T-helper 17 cell (primary cell): Measurements from ENCODE around the gene CAV1. TPM values are rescaled to one million over a fixed set of nuclear protein-coding genes. Genes with fewer than 3 reads are reported as not detected.

Experiments used
- ATAC-seq: fragments of 150-1000 bp; cut with Tn5 transposase; 2 replicates; pipeline ENCODE4 v1.10.0; 2021; ENCODE audit warnings: mild to moderate bottlenecking, moderate library complexity
- DNase-seq, 3 donors: peaks; one replicate each; pipeline versions ENCODE4 v3.0.0 to v3.0.0-alpha.2; 2020 to 2021
- H3K9me3 ChIP-seq: one replicate; pipeline ENCODE4 v1.7.0; 2013; ENCODE audit warnings: low read length, mild to moderate bottlenecking; ENCODE audit not compliant: control insufficient read depth, poor library complexity, severe bottlenecking
- H3K27ac Mint-ChIP-seq: one replicate; pipeline ENCODE4 v1.8.0; 2022; ENCODE audit warnings: mild to moderate bottlenecking, moderate library complexity, mixed read lengths
- H3K27me3 Mint-ChIP-seq: one replicate; pipeline ENCODE4 v1.8.0; 2022; ENCODE audit warnings: mixed read lengths
- H3K36me3 Mint-ChIP-seq: one replicate; pipeline ENCODE4 v1.8.0; 2022; ENCODE audit warnings: low read depth, mixed read lengths
- H3K4me1 Mint-ChIP-seq: one replicate; pipeline ENCODE4 v1.8.0; 2022; ENCODE audit warnings: mild to moderate bottlenecking, mixed read lengths
- H3K4me3 Mint-ChIP-seq: one replicate; pipeline ENCODE4 v1.8.0; 2022; ENCODE audit warnings: mild to moderate bottlenecking, moderate library complexity, mixed read lengths
- total RNA-seq, 4 donors: library from RNA in 2 of 4; stranded (reverse) in 2 of 4; gene quantifications; one replicate each; pipeline ENCODE4 v1.2.3 and lab custom pipeline; 2022 to 2026

Gene CAV1
- total RNA-seq, 2 donors from 2014 or later: 0.30 to 0.57 TPM

DNA sequence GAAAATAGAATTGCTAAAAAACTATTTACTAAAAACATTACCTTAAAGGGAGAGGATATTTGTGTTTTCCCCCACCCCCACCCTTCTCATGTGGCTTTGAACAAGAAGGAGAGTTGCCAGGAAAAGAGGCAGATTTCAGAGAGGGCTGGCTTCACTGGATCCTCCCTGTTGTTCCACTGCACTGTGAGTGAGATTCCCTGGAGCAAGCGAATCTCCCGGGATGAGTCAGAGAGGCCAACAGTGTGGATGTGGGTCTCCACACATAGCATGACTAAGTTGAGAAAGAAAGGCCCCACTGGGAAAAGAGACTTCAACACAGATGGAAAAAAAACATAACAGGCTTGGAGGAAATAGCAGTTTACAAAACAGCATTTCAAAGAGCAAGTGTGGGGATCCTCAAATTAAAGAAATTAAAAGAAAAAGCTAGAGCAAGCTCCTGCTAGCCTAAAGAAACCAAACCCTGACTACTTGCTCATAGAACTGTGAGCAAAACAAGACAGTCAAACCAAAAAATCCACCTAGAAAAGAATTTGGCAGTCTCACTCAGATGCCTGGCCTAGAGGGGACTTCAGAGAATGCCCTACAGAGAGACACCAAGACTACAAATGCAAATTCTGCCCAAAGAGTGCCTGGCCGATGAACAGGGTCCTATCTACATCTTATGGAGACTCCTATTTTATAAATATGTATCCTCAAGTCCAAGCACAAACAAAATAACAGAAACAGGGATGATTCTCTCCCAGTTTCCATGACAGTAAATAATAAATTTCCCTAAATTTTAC is 3.4 kb downstream of the CAV1 start:
- Mint-ChIP-seq H3K4me3 (no peak overlapping the region), H3K4me1 (peaks cover 21% of the 10 kb centered on the region), H3K27me3 (peaks cover 68% of the 10 kb centered on the region), H3K36me3 (peaks cover 2% of the 10 kb centered on the region), H3K27ac (no peak overlapping the region)
- no peaks in the 10 kb centered on the region for H3K9me3 ChIP-seq
- DNase-seq (no peak), ATAC-seq (no peak)

DNA sequence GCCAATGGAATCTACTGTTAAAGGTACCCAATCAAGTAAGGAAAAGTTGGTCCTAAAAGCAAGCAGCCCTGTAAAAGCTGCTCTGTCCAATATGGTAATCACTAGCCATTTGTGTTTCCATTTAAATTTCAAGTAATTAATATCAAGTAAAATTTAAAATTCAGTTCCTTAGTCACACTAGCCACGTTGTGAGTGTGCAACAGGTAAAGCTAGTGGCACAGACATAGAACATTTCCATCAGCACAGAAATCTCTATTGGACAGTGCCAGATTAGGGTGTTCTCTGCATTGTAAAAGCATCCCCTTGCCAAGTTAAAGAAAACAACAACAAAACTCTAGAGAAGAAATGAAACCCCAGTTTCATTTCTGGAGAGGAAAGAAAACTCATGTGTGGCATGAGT is 4.4 kb downstream of the CAV1 start:
- DNase-seq (no peak), ATAC-seq (no peak)
- no peaks in the 10 kb centered on the region for H3K9me3 ChIP-seq
- H3K4me3 Mint-ChIP-seq: no peak overlapping the region
- H3K27me3 Mint-ChIP-seq: peaks cover 59% of the 10 kb centered on the region
- peaks cover 2% of the 10 kb centered on the region for H3K36me3 Mint-ChIP-seq
- peaks cover 19% of the 10 kb centered on the region for H3K4me1 Mint-ChIP-seq
- no peak overlapping the region for H3K27ac Mint-ChIP-seq

DNA sequence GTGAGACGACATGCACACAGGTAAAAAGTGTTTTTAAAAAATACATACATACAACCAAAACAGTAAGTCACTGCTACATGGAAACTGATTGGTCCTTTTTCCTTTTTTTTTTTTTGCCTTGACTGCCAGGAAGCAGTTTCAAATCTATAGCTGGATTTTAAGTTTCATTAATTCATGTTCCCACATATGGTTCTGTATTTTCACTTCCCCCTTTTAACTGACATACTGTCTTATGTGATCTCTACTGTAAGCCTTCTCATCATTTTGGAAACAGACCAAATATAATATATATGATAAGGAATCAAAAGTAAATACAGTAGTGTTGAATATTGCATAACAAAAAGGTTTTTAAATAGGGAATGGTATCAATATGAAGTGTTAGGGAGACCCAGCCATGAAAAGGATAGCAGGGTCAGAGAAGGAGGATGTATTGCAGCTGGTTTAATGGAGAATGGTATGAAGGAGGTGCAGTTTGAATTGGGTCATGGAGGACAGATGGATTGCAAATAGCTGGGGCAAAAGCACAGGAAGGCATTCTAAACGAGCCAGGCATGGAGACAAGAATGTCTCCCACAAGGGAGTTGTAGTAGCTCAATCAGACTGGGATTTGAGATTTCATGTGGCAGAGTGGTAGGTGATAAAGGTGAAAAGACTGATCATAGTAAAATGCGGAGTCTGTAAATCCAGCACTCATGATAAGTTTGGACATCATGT is 5.4 kb downstream of the CAV1 start:
- ATAC-seq (no peak), DNase-seq (no peak)
- H3K9me3 ChIP-seq: no peaks in the 10 kb centered on the region
- Mint-ChIP-seq H3K27me3 (peaks cover 51% of the 10 kb centered on the region), H3K27ac (no peak overlapping the region), H3K4me1 (peaks cover 11% of the 10 kb centered on the region), H3K36me3 (peaks cover 2% of the 10 kb centered on the region), H3K4me3 (no peak overlapping the region)

DNA sequence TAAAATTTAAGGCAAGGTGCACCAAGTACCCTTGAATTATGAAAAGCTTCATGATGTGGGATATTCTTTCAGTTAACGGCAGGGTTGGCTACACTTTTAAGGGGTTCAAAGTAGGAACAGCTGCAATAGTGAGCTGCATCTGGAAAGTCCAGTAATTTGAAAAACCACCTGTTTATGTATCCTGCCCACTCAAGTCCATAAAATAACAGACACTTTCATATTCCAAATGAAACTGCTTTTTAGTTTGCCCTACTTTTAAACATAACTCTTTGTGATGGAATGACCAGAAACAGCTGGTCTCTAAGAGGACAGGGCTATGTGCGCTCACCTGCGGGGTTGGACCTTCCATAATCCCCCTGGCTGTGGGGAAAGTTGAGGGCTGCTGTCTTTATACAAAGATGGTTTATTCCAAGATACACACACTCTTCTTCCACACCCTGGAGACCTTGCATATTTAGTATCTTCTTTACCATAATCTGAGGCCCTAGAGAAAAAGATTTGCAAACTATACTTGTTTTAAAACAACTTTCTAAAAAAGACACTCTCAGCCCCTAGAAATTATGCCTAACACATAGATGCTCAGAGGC is 7.4 kb downstream of the CAV1 start:
- no peak for ATAC-seq
- no peak overlapping the region for H3K27ac Mint-ChIP-seq
- DNase-seq: no peak
- no peak overlapping the region for H3K4me3 Mint-ChIP-seq
- peaks cover 48% of the 10 kb centered on the region for H3K27me3 Mint-ChIP-seq
- peaks cover 2% of the 10 kb centered on the region for H3K36me3 Mint-ChIP-seq
- H3K9me3 ChIP-seq: no peaks in the 10 kb centered on the region
- no peaks in the 10 kb centered on the region for H3K4me1 Mint-ChIP-seq

DNA sequence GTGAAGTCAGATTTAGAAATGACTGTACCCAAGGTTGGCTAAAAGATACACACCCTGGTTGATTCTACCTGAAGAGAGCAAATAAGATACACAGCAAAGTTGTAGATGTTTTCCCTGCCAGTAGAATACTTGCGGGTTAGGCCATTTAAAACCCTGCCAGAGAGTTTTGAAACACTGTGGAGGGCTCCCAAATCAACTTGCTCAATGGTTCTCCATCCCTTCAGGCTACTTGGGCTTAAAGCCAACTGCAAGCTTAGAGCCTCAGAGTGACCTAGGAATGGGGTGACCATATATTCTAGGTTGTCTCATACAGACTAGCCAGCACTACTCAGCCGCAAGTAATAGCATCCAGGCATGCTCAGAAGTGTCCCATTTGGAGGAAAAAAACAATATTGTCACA is 10.0 kb downstream of the CAV1 start:
- Mint-ChIP-seq H3K27ac (no peak overlapping the region), H3K4me3 (no peak overlapping the region), H3K27me3 (peaks cover 58% of the 10 kb centered on the region), H3K36me3 (peaks cover 2% of the 10 kb centered on the region), H3K4me1 (no peaks in the 10 kb centered on the region)
- no peaks in the 10 kb centered on the region for H3K9me3 ChIP-seq
- no peak for DNase-seq
- no peak for ATAC-seq

DNA sequence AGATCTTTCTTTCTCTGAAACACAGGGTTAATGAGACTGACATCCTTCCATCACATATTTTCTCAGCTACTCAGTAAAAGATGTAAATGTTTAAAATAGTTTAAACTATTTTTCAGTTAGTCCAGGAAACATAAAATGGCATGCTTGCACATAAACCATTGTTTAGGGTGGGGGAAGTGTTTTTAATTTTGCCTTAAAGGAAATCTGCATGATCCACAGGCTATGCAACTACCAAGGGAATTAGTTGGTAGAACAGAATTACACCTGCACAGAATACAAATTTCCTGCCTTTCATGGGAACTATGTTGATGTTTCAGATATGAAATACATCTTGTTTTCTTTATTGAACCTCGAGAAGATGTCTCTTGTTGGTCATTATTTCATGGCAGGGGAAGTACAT is 10.6 kb downstream of the CAV1 start:
- Mint-ChIP-seq H3K27ac (no peak overlapping the region), H3K27me3 (peaks cover 54% of the 10 kb centered on the region), H3K4me3 (no peak overlapping the region), H3K4me1 (no peaks in the 10 kb centered on the region), H3K36me3 (peaks cover under 1% of the 10 kb centered on the region)
- no peak for DNase-seq
- no peaks in the 10 kb centered on the region for H3K9me3 ChIP-seq
- ATAC-seq: no peak

DNA sequence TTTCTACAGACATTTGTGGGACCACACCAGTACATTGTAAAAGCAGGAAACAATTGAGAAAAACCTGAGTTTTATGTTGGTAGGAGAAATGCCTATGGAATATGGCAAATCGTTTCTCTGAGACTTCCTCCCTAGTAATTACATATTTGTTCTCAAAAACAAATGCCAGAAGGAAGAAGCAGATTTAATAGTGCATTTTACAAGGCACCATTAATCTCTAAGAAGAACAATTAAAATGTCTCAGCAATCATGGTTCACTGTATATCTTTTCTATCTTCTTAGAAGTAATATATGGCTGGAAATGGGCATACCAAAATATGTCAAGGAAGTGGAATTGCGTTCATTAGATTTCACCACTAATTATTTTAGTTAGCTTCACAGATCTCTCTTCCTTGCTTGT is 13.3 kb downstream of the CAV1 start:
- Mint-ChIP-seq H3K4me1 (no peaks in the 10 kb centered on the region), H3K4me3 (no peak overlapping the region), H3K36me3 (no peaks in the 10 kb centered on the region), H3K27ac (no peak overlapping the region), H3K27me3 (peaks cover 51% of the 10 kb centered on the region)
- ATAC-seq (no peak), DNase-seq (no peak)
- H3K9me3 ChIP-seq: no peaks in the 10 kb centered on the region

DNA sequence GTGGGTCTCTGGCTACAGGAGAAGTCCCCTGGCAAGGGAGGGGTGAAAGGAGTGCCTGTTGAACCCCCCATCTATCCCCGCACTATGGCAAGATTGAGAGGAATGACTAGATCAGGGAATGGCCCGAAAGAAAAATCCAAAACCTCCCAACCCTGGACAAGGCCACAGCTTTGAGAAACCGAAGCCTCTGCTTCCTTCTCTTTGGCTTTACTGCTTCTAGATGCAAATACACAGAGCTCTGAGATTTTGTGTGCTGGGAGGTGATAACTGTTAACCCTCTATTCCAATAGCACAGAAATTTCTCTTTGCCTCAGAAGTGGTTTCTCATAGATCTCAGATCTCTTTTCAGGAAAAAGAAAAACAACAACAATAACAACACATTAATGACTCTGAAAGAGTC is 15.0 kb downstream of the CAV1 start:
- no peaks in the 10 kb centered on the region for H3K9me3 ChIP-seq
- no peaks in the 10 kb centered on the region for H3K4me1 Mint-ChIP-seq
- no peak overlapping the region for H3K4me3 Mint-ChIP-seq
- DNase-seq (no peak), ATAC-seq (no peak)
- H3K27me3 Mint-ChIP-seq: peaks cover 67% of the 10 kb centered on the region
- H3K27ac Mint-ChIP-seq: no peak overlapping the region
- H3K36me3 Mint-ChIP-seq: no peaks in the 10 kb centered on the region

DNA sequence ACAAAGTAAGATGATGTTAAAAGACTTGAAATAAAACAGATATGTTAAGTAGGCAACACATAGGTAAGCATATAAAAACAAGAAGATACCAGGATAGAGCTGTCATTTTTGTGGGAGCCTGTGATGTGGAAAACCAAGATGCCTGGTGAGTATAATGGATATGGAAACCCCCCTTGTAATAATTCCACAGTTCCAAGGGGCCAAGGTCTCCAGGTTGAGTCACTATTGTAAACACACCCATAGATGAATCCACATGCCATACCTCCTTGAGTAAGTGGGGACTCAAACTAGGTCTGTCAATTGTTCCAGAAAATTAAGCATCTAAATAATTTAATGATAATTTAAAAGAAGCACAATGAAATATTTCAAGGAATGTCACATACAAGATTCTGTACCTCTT is 15.9 kb downstream of the CAV1 start:
- no peak for ATAC-seq
- H3K27ac Mint-ChIP-seq: no peak overlapping the region
- peaks cover 70% of the 10 kb centered on the region for H3K27me3 Mint-ChIP-seq
- DNase-seq: no peak
- H3K36me3 Mint-ChIP-seq: no peaks in the 10 kb centered on the region
- no peaks in the 10 kb centered on the region for H3K4me1 Mint-ChIP-seq
- H3K4me3 Mint-ChIP-seq: no peak overlapping the region
- no peaks in the 10 kb centered on the region for H3K9me3 ChIP-seq

DNA sequence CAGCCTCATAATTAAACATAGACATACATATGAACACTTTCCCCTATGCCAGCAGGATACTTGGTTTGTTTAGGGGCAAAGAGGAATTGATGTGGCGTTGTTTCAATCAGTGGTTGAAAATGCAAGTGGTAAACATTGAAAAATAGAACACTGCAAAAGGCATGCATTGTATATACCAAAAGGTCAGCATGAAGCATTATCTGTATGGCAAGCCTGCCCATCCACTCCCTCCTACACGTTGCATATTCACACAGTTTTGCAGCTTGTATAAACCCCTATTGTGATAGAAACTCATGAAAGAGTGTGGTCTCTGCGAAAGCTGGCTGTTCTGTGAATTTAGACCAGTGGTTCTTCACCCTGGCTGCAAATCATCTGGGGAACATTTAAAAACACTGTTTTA is 17.1 kb downstream of the CAV1 start:
- ATAC-seq: no peak
- Mint-ChIP-seq H3K4me3 (no peak overlapping the region), H3K4me1 (no peaks in the 10 kb centered on the region), H3K36me3 (no peaks in the 10 kb centered on the region), H3K27me3 (peaks cover 63% of the 10 kb centered on the region), H3K27ac (no peak overlapping the region)
- no peak for DNase-seq
- no peaks in the 10 kb centered on the region for H3K9me3 ChIP-seq

DNA sequence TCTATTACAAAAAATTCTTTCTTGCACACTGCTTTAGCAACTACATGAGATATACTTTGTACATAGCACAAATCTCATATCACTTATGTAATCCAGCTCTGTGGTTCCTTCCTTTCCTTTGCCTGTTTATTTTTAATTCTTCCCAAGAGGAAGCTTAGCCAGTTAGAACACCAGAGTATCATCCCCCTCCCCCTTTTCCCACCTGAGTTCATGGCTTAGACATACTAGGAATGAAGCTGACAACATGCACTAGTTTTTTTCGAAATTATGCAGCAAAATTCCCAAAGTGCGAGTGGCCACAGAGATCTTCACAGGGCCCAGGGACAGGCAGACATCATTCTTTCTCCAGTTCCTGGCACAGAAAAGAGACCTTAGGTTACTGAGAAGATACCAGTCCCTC is 17.8 kb downstream of the CAV1 start:
- Mint-ChIP-seq H3K36me3 (no peaks in the 10 kb centered on the region), H3K27me3 (peaks cover 65% of the 10 kb centered on the region), H3K27ac (no peak overlapping the region), H3K4me1 (peaks cover 1% of the 10 kb centered on the region), H3K4me3 (no peak overlapping the region)
- no peak for ATAC-seq
- no peak for DNase-seq
- no peaks in the 10 kb centered on the region for H3K9me3 ChIP-seq

DNA sequence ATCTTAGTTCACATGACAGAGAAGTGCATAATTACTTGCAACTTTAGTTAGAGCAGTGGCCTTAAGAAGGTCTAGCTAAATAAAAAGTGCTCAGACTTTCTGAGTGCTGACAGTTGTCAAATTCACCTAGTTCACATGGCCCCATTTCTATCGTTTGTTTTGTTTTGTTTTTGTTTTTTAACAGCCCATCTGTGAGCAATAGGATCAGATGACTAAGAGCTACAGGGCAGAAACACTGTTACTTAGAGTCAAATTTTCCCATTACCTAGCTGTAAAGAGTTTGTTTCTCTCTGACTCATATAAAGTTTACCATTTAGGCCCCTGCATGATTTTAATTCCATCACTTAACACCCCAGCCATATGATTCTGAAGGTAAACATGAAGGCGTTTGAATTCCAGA is 18.8 kb downstream of the CAV1 start:
- Mint-ChIP-seq H3K27ac (no peak overlapping the region), H3K4me3 (no peak overlapping the region), H3K27me3 (peaks cover 65% of the 10 kb centered on the region), H3K36me3 (no peaks in the 10 kb centered on the region), H3K4me1 (peaks cover 2% of the 10 kb centered on the region)
- no peak for DNase-seq
- H3K9me3 ChIP-seq: no peaks in the 10 kb centered on the region
- no peak for ATAC-seq

DNA sequence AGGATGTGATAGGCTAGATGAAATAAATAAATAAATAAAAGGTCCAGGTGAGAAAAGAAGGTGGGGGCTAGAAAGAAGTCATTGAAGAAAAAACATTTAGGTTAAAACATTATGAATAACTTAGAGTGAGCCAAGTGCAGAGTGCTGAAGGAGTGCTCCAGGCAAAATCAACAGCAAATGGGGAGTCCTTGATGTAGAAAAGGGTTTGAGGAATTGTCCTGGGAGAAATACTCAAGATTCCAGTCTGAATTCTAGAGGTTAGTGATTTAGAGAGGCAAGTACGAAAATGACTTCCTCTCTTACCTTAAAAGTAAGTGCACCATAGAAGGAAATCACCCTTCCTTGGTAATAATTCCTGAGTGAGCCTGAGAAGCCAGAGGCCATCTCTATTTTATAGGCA is 19.7 kb downstream of the CAV1 start:
- peaks cover 5% of the 10 kb centered on the region for H3K4me1 Mint-ChIP-seq

More for the DNA sequence above, 19.7 kb downstream of the CAV1 start:
- no peak for DNase-seq
- ATAC-seq: no peak
- Mint-ChIP-seq H3K27ac (no peak overlapping the region), H3K27me3 (peaks cover 62% of the 10 kb centered on the region), H3K36me3 (no peaks in the 10 kb centered on the region), H3K4me3 (no peak overlapping the region)
- H3K9me3 ChIP-seq: no peaks in the 10 kb centered on the region
